Measurements from ENCODE around the gene LTBP4.

DNA sequence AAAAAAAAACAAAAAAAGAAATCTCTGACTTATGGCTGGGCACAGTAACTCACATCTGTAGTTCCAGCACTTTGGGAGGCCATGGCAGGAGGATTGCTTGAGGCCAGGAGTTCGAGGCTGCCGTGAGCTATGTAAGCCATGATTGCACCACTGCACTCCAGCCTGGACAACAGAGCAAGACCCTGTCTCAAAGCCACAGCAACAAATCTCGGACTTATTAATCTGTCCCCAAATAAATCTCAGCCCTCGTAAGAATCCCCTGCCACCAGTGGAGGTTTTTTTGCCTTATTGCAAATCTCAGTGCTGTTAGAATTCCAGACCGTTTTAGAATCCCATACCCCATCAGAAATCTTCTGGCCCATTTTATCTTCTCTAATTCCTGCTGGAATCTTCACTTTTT lies 19.6 kb upstream of the LTBP4 start:
- TF ChIP-seq, protein P1, sequence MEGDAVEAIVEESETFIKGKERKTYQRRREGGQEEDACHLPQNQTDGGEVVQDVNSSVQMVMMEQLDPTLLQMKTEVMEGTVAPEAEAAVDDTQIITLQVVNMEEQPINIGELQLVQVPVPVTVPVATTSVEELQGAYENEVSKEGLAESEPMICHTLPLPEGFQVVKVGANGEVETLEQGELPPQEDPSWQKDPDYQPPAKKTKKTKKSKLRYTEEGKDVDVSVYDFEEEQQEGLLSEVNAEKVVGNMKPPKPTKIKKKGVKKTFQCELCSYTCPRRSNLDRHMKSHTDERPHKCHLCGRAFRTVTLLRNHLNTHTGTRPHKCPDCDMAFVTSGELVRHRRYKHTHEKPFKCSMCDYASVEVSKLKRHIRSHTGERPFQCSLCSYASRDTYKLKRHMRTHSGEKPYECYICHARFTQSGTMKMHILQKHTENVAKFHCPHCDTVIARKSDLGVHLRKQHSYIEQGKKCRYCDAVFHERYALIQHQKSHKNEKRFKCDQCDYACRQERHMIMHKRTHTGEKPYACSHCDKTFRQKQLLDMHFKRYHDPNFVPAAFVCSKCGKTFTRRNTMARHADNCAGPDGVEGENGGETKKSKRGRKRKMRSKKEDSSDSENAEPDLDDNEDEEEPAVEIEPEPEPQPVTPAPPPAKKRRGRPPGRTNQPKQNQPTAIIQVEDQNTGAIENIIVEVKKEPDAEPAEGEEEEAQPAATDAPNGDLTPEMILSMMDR (IDR thresholded peaks at IDR 0.05): no peak
- TF ChIP-seq POLR2A (IDR thresholded peaks at IDR 0.05): no peak
